Epithelial cell of esophagus (primary cell): ENCODE measurements around the gene VTI1A.

Experiments
- DNase-seq: peaks from one replicate; pipeline ENCODE4 v3.0.0; 2010; ENCODE audit warnings: low read depth
- H3K4me3 ChIP-seq: 2 replicates; pipeline ENCODE4 v1.5.1; 2011; ENCODE audit warnings: mild to moderate bottlenecking, low read length, control low read depth
- TF ChIP-seq, protein P1 (sequence below): IDR thresholded peaks from 2 replicates; pipeline ENCODE4 v1.5.1; 2011; ENCODE audit warnings: low read depth, mild to moderate bottlenecking, low read length, control low read depth, inconsistent platforms; ENCODE audit not compliant: insufficient read depth; ENCODE audit errors: missing control alignments

Gene VTI1A

DNA sequence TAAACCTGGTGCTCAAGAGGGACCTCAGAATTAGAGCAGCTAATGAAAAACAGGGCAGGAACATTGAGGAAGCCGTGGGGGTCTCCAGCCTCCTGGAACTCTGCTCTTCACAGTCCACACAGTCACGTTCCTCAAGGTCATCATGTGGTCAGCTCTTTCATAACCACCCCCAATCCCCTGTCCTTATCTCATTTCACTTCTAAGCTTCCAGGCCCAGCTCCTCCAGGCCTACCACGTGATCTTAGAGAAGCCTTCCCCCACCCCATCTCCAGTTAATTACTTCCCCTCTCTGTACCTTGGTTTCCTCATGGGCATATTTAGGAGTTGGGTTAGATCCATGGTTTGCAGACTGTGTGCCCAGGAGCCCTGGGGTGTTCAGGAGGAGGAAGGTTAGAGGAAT lies 396.6 kb downstream of the VTI1A start:
- H3K4me3 ChIP-seq = no peak overlapping the region
- DNase-seq = no peak
- TF ChIP-seq, protein P1, sequence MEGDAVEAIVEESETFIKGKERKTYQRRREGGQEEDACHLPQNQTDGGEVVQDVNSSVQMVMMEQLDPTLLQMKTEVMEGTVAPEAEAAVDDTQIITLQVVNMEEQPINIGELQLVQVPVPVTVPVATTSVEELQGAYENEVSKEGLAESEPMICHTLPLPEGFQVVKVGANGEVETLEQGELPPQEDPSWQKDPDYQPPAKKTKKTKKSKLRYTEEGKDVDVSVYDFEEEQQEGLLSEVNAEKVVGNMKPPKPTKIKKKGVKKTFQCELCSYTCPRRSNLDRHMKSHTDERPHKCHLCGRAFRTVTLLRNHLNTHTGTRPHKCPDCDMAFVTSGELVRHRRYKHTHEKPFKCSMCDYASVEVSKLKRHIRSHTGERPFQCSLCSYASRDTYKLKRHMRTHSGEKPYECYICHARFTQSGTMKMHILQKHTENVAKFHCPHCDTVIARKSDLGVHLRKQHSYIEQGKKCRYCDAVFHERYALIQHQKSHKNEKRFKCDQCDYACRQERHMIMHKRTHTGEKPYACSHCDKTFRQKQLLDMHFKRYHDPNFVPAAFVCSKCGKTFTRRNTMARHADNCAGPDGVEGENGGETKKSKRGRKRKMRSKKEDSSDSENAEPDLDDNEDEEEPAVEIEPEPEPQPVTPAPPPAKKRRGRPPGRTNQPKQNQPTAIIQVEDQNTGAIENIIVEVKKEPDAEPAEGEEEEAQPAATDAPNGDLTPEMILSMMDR = no peak

DNA sequence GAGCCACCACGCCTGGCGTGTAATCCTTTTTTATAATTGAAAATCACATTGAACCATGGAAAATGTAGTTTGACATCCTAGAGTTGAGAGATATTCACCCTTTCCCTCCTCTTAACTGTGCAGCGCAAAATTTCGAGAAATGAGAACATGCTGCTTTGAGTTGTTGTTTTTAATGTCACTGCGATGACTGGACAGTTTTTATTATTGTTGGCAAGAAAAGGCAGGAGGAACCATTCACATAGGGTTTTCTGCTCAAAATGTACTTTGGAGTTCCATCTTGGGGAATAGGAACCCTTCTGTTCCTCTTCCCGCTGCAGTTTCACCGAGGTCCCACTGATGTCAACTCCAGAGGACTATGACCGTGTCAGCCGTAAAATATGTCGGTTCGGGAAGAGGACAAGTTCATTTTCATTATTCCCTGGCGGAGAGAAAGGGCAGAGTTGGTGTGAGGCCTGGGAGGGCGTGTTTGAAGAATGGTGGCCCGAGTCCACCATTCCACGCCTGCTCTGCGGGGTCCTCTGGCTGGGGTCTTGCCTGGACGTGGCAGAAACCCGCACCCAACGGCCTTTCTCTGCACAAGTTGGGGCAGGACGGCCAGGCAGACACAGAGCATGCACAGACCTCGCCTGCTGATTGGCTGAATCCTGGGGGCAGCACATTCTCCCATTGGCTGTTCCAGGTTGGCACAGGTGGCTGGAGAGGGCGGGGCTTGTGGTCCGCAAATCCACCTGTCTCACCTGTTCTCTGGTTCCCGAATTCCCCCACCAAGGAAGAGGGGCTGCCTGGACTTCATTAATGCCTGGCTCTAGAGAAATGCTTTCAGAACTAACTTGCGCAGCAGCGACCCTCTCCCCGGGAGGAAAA lies 397.9 kb downstream of the VTI1A start:
- TF ChIP-seq, protein P1 = no peak
- no peak for DNase-seq
- H3K4me3 ChIP-seq = no peak overlapping the region

DNA sequence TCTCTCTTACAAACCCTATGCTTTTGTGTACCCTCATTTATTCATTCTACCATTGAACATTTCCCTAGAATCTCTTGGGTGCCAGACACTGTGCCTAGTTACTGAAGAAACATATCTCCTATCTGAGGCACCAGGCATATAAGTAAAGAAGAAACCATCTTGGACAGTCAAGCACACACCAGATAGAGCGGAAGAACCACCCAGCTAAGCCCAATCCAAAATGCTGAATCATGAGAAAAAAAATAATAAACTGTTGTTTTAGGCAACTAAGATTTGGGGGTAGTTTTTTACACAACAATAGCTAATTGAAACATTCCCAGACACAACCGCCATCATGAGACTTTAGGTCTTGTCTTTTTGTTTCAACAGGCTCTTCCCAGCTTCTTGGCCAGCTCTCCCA lies 400.8 kb downstream of the VTI1A start:
- DNase-seq = no peak
- TF ChIP-seq, protein P1 = no peak
- no peak overlapping the region for H3K4me3 ChIP-seq

DNA sequence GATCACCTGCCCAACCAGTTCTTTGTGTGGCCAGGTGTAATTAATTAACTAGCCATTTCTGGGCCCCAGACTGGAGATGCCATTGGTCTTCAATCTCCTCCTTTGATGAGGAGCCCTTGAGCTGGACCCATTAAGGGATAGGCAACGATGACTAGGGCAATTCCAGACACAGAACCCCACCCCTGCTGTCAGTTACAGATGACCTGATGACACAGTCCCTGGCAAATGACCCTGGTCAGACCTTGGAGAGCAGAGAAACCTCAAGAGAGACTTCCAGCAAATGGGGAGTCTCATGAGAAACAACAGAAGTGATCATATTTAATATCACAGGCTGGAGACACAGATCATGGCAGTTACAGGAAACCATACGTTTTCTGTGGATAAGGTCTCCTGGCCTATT lies 401.2 kb downstream of the VTI1A start:
- no peak for DNase-seq
- TF ChIP-seq, protein P1 = no peak
- H3K4me3 ChIP-seq = no peak overlapping the region

DNA sequence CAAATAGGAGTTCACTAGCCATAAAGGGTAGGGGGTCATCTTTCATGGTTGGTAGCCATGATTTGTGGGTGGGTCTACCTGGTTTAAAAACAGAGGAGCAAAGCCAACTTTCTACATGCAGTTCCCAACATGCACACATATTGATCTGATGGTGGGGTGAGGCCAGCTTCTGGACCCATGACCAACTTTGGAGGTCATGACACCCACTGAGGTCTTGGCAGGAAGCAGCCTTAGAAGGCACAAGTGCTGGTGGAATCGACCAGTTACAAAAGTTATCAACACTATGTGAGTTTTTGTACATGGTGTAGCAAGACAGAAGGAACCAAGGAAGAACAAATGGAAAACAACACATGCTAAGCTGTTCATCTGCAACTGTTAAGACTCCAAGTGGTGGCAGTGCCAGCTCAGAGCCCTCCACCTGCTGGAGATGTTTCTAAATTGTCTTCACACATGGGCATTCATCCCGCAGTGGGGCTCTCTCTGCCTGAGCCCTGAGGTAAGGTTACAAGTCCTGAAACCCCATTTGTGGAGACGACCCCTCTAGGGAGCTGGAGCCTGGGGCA lies 401.9 kb downstream of the VTI1A start:
- TF ChIP-seq, protein P1 = no peak
- no peak overlapping the region for H3K4me3 ChIP-seq
- no peak for DNase-seq

DNA sequence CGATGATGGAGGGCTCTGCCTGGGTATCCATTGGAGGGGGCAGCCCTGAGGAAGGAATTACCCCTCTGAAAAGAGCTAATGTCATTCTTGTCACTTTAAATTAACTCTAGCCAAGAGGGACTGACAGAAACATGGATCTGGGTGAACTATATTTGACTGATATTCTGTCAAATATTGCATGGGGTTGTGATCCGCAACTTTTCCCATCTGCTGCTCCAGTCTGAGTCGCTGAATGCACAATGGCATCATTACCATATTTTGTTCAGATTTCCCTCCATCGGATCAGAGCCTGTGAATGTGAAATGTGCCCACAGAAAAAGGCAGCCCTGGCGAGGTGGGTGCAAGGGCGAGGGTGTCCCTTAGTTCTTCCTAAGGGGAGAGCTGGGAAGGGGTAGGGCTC lies 402.5 kb downstream of the VTI1A start:
- no peak for DNase-seq
- no peak overlapping the region for H3K4me3 ChIP-seq
- TF ChIP-seq, protein P1 = no peak
